SH-SY5Y (cell line): ENCODE data around the gene CAMSAP1.

Source experiments
- GATA2 ChIP-seq: IDR thresholded peaks from 2 replicates; pipeline ENCODE4 v1.6.1; 2011; ENCODE audit warnings: mild to moderate bottlenecking, low read depth, low read length
- GATA3 ChIP-seq: IDR thresholded peaks from 2 replicates; pipeline ENCODE4 v1.6.1; 2011; ENCODE audit warnings: low read depth, mild to moderate bottlenecking, low read length, moderate library complexity

DNA sequence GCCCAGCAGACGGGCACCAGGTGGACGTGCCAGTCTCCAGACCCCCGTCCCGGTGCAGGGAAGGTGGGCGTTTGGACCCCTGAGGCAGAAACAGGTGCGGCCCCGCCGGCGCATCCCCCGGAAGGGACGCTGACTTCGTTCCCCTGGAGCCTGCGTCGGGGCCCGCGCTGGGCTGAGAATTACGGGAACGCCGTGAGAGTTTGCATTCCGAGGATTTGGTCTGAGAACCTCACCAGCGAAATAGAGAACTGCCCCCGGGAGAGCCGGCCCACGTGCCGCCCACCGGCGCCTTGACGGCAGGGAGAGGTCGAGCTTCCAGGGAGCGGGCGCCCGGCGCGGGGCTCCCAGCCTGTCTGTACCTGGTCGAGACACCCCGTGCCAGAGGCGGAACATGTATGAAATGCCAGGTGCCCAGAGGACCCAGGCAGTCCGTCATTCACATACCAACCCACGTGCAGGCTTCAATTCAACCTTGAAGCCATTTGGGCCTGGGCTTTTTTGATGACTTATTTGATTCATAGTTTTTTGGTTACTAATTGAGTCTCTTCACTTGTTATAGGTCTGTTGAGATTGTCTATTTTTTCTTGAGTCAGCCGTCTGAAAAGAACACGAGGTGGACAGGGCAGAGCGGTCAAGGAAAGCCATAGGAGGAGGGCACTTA is 877 bp upstream of the CAMSAP1 start:
- TF ChIP-seq GATA2 (no peak), GATA3 (no peak)
